Measurements from ENCODE around the gene MGAT4D.
A peak's percentile ranks its signal among the peaks of the same experiment; 100 is the strongest.
"Not testable (repeated sequence)": the region's sequence is repeated elsewhere in the genome, so short reads cannot be mapped to it uniquely, and the experiment has no call there.

MGAT4D gene

DNA sequence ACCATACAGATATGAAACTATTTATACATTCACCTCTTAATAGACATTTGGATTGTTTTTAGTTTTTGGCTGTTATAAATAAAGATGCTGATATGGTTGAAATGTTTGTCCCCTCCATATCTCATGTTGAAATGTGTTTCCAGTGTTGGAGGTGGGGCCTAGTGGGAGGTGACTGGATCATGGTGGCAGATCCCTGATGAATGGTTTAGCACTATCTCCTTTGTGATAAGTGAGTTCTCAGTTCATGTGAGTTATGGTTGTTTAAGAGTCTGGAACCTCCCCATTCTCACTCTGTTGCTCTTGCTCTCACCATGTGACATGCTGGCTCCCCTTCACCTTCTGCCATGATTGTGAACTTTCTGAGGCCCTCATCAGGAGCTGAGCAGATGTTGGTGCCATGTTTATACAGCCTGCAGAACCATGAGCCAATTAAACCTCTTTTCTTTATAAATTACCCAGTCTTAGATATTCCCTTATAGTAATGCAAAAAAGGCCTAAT lies 58.4 kb downstream of the MGAT4D start:
- no peak for DNase-seq (ENCODE audit: low spot score)

DNA sequence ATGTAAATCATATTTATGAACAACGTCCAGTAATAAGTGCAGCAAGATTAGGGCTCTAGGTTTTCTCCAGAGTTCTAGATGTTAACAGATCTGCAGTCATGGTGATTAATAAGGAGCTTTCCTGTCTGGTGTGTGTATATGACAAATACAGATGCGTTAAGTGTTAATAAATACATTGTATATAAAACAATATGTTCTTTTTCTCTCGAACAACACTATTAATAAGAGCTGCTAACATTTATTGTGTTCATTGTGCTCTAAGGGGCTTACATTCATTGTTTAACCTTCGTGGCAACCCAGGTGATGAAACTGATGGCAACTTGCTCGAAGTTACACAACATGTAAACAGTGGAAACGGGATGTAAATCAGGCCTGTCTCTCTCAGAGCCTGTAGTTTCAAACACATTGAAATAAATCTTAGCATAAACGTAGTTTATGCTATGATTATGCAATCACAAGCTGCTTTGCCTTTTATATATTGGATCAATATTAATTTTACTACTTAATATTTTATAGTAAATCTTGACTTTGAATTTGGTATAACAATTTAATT lies 70.1 kb downstream of the MGAT4D start:
- DNase-seq (ENCODE audit: low spot score): no peak

DNA sequence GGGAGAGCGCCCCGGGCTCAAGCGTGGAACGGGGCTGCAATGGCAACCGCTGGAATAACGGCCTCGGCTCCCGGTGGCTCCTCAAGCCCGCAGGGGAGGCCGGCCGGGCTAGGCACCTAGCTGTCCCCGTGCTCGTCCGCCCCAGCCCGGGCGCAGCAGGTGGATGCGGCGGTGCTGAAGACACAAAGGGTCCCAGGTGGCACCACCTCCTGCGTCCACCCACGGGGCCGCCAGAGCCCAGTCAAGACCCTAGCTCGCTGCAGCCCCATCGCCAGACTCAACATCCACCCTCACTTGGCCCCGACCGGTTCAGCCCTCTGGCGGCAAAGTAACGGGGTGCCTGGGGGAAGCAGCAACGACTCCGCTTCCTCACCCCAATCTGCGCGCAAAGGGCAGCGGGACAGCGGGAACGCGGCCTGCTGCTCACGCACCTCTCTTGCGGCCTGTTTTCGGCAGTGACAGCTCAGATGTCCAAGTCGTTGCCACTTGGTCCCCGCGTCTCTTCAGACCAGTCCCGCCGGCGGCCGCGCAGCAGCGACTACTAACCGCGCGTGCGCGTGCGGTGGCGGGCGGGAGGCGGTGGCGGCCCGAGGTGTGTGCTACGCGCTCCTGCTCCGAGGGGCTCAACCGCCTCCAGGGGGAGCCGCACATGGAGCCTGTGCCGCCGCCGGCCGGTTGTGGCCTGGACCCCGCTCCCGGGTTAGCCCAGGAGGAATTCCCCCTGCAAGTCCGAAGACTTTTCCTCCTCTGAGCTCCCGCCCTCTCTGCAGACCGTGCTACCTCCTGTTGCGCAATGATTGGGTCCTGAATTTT lies 70.8 kb downstream of the MGAT4D start, which contains the start of gene CLGN:
Gene CLGN (minus strand): TSS at position 543 of the 813 bp plus-strand sequence. CDS start 14,570 bp downstream, outside the sequence.
- peak; percentile 81 for DNase-seq (ENCODE audit: low spot score)

DNA sequence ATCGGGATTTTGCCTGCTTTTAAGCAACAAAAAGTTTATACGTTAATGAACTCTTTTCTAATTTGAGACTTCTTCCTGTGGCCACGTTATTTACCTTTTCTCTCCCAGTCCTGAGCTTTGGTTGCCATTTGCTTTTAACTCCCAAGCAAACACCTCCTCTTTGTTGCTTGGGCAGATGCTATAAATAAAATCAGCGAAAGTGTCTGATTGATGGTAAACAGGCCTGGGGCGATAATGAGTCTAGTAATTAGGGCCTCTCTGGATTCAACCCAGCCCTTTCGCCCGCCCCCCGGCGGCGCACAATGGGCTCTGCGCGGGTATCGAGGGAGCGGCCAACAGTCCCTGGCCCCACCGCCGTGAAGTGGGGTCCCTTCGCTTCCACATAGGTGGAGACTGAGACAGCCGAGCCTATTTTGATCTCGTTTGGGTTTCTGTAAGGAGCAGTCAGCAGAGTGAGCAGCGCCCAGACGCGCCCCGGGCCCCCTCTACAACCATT lies 71.4 kb downstream of the MGAT4D start:
- DNase-seq (ENCODE audit: low spot score): peak; percentile 31

DNA sequence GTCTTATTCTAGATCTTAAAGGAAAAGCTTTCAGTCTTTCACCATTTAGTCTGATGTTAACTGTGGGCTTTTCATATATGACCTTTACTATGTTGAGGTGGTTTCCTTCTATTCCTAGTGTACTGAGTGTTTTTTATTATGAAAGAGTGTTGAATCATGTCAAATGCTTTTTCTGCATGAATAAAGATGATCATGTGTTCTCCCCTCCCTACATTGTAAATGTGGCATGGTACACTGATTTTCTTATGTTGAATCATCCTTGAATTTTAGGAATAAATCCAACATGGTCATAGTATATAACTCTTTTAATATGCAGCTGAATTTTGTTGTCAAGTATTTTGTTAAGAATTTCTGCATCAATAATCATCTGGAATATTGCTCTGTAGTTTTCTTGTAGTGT lies 75.0 kb downstream of the MGAT4D start:
- no peak for DNase-seq (ENCODE audit: low spot score)

DNA sequence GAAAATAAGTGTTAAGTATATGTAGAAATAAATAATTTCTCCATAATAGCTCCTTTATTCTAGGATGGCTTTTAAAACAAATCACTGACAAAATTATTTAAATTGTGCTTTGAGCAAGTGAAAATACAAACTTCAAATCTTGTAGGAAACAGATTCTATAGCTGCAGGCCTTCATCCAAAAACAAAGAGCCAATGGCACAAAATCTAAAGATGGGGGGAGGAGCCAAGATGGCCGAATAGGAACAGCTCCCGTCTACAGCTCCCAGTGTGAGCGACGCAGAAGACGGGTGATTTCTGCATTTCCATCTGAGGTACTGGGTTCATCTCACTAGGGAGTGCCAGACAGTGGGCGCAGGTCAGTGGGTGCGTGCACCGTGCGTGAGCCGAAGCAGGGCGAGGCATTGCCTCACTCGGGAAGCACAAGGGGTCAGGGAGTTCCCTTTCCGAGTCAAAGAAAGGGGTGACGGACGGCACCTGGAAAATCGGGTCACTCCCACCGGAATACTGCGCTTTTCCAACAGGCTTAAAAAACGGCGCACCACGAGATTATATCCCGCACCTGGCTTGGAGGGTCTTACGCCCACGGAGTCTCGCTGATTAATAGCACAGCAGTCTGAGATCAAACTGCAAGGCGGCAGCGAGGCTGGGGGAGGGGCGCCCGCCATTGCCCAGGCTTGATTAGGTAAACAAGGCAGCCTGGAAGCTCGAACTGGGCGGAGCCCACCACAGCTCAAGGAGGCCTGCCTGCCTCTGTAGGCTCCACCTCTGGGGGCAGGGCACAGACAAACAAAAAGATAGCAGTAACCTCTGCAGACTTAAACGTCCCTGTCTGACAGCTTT lies 84.7 kb downstream of the MGAT4D start:
- DNase-seq (ENCODE audit: low spot score): not testable (repeated sequence)

DNA sequence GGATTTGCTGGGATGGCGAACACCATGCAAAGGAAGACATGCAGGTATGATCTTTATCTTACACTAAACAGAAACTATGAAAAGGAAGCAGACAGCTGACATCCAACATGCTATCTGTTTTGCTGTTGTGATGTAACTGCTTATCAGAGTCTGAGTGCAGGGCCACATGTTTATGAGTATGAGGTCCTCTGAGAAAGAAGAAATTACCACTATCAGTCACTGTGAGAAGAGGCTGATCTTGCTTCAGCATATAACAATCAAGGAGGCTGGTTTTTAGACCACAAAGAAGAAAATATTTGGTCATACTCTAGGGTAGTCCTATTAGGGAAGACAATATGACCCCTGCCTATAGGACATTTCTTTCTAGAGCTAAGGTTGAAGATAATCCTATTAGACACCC lies 89.1 kb downstream of the MGAT4D start:
- no peak for DNase-seq (ENCODE audit: low spot score)

DNA sequence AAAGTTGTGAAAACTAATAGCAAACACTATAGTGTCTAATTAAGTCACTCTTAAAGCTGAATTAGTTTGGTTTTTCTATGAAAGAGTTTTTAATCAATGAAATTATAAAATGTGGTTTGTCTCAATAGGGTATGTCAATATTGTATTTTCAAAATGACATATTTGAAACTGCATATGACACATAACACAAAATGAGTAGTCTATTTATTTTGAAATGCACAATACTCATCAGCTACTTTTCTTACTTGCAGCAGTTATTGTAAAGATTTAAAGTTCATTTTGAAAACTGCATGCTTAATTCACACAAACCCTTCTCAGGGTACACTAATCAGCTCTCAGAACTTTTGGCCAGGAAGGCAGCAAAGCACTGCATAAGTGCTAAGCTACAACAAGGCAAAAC lies 91.8 kb downstream of the MGAT4D start:
- no peak for DNase-seq (ENCODE audit: low spot score)

DNA sequence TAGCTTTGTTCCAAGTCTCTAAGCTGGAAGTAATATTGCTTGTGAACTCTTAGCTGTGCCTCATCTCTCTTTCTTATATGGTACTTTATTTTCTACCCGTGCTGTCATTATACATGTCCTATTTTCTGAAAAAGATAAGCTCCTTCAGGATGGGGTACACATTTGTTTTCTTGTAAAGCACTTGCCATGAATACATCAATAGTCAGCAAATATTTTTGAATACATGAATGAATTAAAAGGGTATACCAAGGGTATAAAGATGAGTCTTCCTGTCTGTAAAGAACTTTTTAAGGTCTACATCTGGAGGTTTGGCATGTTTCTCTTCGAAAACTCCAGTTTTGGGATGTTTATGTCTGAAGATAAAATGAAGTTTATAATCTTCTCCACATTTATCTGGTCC lies 98.0 kb downstream of the MGAT4D start:
- DNase-seq (ENCODE audit: low spot score): no peak

DNA sequence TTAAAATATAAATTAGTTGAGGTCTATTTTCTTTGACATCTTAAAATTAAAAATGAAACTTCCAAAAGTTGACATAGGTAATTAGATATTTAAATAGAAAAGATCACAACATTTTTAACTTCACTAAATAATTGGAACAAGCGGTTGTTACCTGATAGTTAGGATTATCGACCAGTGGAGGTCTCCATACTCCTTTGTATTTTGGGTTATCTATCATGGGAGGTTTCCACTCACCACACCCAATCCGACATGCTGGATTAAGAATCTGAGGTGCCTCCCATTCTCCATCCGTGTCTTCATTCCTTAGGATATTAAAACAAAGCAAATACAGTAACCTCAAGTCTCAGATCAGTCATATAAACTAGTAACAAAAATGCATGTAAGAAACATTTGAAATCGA lies 102.4 kb downstream of the MGAT4D start:
- no peak for DNase-seq (ENCODE audit: low spot score)

All from cerebellar cortex (tissue), 1 donor.